Endothelial cell of umbilical vein (primary cell): ENCODE measurements around the gene TUBGCP2. TPM values are rescaled to one million over a fixed set of nuclear protein-coding genes. Genes with fewer than 3 reads are reported as not detected.

Experiments used
- BruUV-seq: library from RNA; stranded (reverse); fragments of 400-500 nt; replicated peaks from 2 replicates; lab custom pipeline; 2021; lab: Mats Ljungman, UMichigan
- CTCF ChIA-PET: fragments of 300-600, 350-600 bp; sonication (Branson Sonifier 250); formaldehyde crosslinking; loops from one replicate; lab custom pipeline; 2021; ENCODE audit warnings: antibody characterized with exemption, inconsistent platforms; lab: Charles Lee
- POLR2A ChIA-PET: fragments of 300-600, 350-600 bp; sonication (Branson Sonifier 250); formaldehyde crosslinking; loops from one replicate; lab custom pipeline; 2021; ENCODE audit warnings: antibody characterized with exemption, inconsistent platforms; lab: Charles Lee
- DNase-seq: peaks from one replicate; pipeline ENCODE4 v3.0.0-alpha.2; 2011; ENCODE audit warnings: low read depth, low spot score
- FAIRE-seq: peaks from 2 replicates; lab custom pipeline; 2011; peaks lifted over from hg19 to GRCh38; lab: Jason Lieb, UNC
- H2AFZ ChIP-seq: 2 replicates; pipeline ENCODE4 v1.6.0; 2012; ENCODE audit warnings: low read depth, low read length, control low read depth, inconsistent platforms
- H3K27ac ChIP-seq: 2 replicates; pipeline ENCODE4 v1.5.1; 2011; ENCODE audit warnings: low read depth, mild to moderate bottlenecking, control low read depth, low read length, moderate library complexity; ENCODE audit not compliant: insufficient read depth
- H3K27me3 ChIP-seq, 2 experiments: 2 replicates each; pipeline versions ENCODE4 v1.6.0 to v1.6.1; 2011; ENCODE audit warnings: low read length in 2 of 2, mixed read lengths in 1 of 2; ENCODE audit not compliant: control insufficient read depth in 2 of 2, insufficient read depth in 2 of 2
- H3K36me3 ChIP-seq, 2 experiments: 2 replicates in 1 of 2; 3 replicates in 1 of 2; pipeline ENCODE4 v1.5.1; 2011; ENCODE audit warnings: low read length in 2 of 2, mild to moderate bottlenecking in 1 of 2, moderate library complexity in 1 of 2; ENCODE audit not compliant: control insufficient read depth in 2 of 2, insufficient read depth in 2 of 2; ENCODE audit errors: extremely low read depth in 1 of 2
- H3K4me1 ChIP-seq: 3 replicates; pipeline ENCODE4 v1.5.1; 2011; ENCODE audit warnings: mild to moderate bottlenecking, low read length; ENCODE audit not compliant: control insufficient read depth, insufficient read depth; ENCODE audit errors: extremely low read depth
- H3K4me2 ChIP-seq: 2 replicates; pipeline ENCODE4 v1.6.1; 2011; ENCODE audit warnings: low read length, control low read depth, mixed read lengths; ENCODE audit not compliant: insufficient read depth
- H3K4me3 ChIP-seq, 3 experiments: fragments of 200-600 bp in 1 of 3; sonication (generic), shearing (Covaris generic) in 1 of 3; replicated peaks in 1 of 3; 2 replicates each; pipeline ENCODE4 v1.5.1; 2011 to 2016; ENCODE audit warnings: control low read depth in 3 of 3, low read length in 3 of 3, mild to moderate bottlenecking in 2 of 3, inconsistent platforms in 1 of 3, low read depth in 1 of 3, moderate library complexity in 1 of 3; ENCODE audit not compliant: insufficient read depth in 1 of 3
- H3K79me2 ChIP-seq: 2 replicates; pipeline ENCODE4 v1.6.0; 2012; ENCODE audit warnings: low read length, inconsistent platforms; ENCODE audit not compliant: control insufficient read depth, insufficient read depth
- H3K9ac ChIP-seq: replicated peaks from 2 replicates; pipeline ENCODE3; 2011; ENCODE audit warnings: low read length, control low read depth; ENCODE audit not compliant: insufficient read depth; ENCODE audit errors: extremely low read depth
- H3K9me1 ChIP-seq: replicated peaks from 3 replicates; pipeline ENCODE4 v1.6.0; 2011; ENCODE audit warnings: mild to moderate bottlenecking, low read length; ENCODE audit not compliant: control insufficient read depth, insufficient read depth; ENCODE audit errors: extremely low read depth
- H3K9me3 ChIP-seq: replicated peaks from 2 replicates; pipeline ENCODE4 v1.5.1; 2012; ENCODE audit warnings: low read length, inconsistent platforms; ENCODE audit not compliant: control insufficient read depth, insufficient read depth
- H4K20me1 ChIP-seq: replicated peaks from 2 replicates; pipeline ENCODE3; 2011; ENCODE audit warnings: mild to moderate bottlenecking, low read length; ENCODE audit not compliant: control insufficient read depth, insufficient read depth; ENCODE audit errors: extremely low read depth
- CTCF ChIP-seq, 2 donors: IDR thresholded peaks; 1 replicate in 1 of 2; 2 replicates in 1 of 2; pipeline ENCODE4 v1.5.1; 2011; ENCODE audit warnings: low read length in 2 of 2, mild to moderate bottlenecking in 2 of 2, moderate library complexity in 2 of 2, control low read depth in 1 of 2, inconsistent platforms in 1 of 2, low read depth in 1 of 2; ENCODE audit not compliant: insufficient read depth in 1 of 2; ENCODE audit errors: extremely low read depth in 1 of 2
- EZH2 ChIP-seq: IDR thresholded peaks from 2 replicates; pipeline ENCODE4 v1.6.1; 2012; ENCODE audit warnings: borderline replicate concordance, low read depth, mild to moderate bottlenecking, moderate library complexity, low read length, inconsistent platforms; ENCODE audit not compliant: severe bottlenecking
- FOS ChIP-seq: IDR thresholded peaks from 2 replicates; pipeline ENCODE4 v1.6.1; 2011; ENCODE audit warnings: mild to moderate bottlenecking, low read length, moderate library complexity, borderline replicate concordance; ENCODE audit not compliant: insufficient read depth
- GATA2 ChIP-seq: IDR thresholded peaks from 2 replicates; pipeline ENCODE4 v1.7.0; 2011; ENCODE audit warnings: low read depth, mild to moderate bottlenecking, moderate library complexity, mixed read lengths, low read length; ENCODE audit not compliant: insufficient read length, insufficient read depth
- JUN ChIP-seq: IDR thresholded peaks from 2 replicates; pipeline ENCODE4 v1.6.1; 2011; ENCODE audit warnings: borderline replicate concordance, low read depth; ENCODE audit not compliant: insufficient read length, insufficient read depth
- MYC ChIP-seq: IDR thresholded peaks from one replicate; pipeline ENCODE4 v1.6.1; 2011; ENCODE audit warnings: mild to moderate bottlenecking, low read depth, low read length
- POLR2A ChIP-seq: IDR thresholded peaks from 2 replicates; pipeline ENCODE4 v1.6.1; 2012; ENCODE audit warnings: low read depth, mild to moderate bottlenecking, control low read depth, low read length
- POLR2AphosphoS5 ChIP-seq: IDR thresholded peaks from 2 replicates; pipeline ENCODE4 v1.6.1; 2012; ENCODE audit warnings: low read depth, mild to moderate bottlenecking, control low read depth, low read length, moderate library complexity; ENCODE audit not compliant: insufficient read depth
- dilution Hi-C: fragments of 300-500 bp; cut with MboI; formaldehyde crosslinking; loops from one replicate; pipeline ENCODE4 v1.15.0; 2019; ENCODE audit warnings: low sequenced_read_pairs; ENCODE audit not compliant: extremely low pct_ligation_motif_present
- intact Hi-C: fragments of 100-400 bp; cut with micrococcal nuclease; formaldehyde crosslinking; loops from one replicate; pipeline ENCODE4 v1.10.0; 2022
- polyA plus RNA-seq, 4 experiments: library from polyadenylated mRNA; depleted of rRNA in 3 of 4; stranded (reverse) in 3 of 4; unstranded in 1 of 4; fragments of >200 nt; gene quantifications; 2 replicates each; pipeline versions ENCODE4 v1.2.1 to v1.2.3, GENCODE V29; 2011 to 2012; ENCODE audit warnings: missing spikeins in 1 of 4
- total RNA-seq: library from RNA; stranded (reverse); gene quantifications from 2 replicates; pipeline ENCODE4 v1.2.3, GENCODE V29; 2021
- TF ChIP-seq, protein P1 (sequence below): IDR thresholded peaks from 2 replicates; pipeline ENCODE4 v1.6.1; 2011; ENCODE audit not compliant: insufficient read depth, insufficient read length

TUBGCP2 gene
- total and polyA plus RNA-seq, 2 donors (not counting 3 experiments of a cell fraction or from before 2014, with no cell fraction given): 37.1 to 53.1 TPM

DNA sequence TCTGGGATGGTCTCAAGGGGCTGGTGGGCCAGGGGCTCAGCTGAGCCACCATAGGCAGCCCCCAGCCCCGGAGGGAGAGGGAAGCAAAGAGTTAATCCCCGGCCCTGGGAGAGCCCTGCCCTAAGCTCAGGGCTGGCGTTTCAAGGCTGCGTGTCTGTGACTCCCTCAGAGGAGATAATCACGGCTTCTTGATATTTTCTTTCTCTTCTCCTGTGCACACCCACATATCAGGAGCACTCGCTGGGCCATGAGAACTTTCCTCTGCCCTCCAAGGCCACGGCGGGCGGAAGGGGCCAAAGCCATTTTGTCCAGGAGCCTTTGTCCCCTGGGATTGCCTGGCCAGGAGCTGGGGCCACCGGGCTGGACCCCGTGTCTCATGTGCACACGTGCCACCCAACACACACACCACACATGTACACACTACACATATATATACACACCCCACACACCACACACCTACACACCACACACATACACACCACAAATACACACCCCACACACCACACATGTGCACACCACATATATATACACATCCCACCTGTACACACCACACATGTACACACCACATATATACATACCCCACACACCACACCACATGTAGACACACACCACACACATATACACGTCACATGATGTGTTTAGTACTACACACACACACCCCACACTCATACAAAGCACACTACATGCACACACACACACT, 54.1 kb downstream of the TUBGCP2 start:
- Histone ChIP-seq H4K20me1 (no peaks in the 10 kb centered on the region), H3K4me3 (no peak overlapping the region), H3K27ac (no peak overlapping the region), H3K9me1 (no peaks in the 10 kb centered on the region), H3K27me3 (no peaks in the 10 kb centered on the region), H2AFZ (no peak overlapping the region), H3K4me1 (peaks cover 21% of the 10 kb centered on the region), H3K79me2 (no peaks in the 10 kb centered on the region), H3K9me3 (no peaks in the 10 kb centered on the region), H3K36me3 (no peaks in the 10 kb centered on the region), H3K4me2 (no peak overlapping the region), H3K9ac (no peak overlapping the region)
- CTCF ChIA-PET: no interaction called here
- no peak for FAIRE-seq
- no peak for DNase-seq
- dilution Hi-C loops: no loop called here
- TF ChIP-seq POLR2A (no peak), FOS (no peak), MYC (no peak), CTCF (IDR thresholded peaks at IDR 0.05; ENCODE audit: extremely low read depth in 1 of 2, insufficient read depth in 1 of 2, low read depth in 1 of 2, low read length in 2 of 2) (no peak), GATA2 (no peak), JUN (no peak), POLR2AphosphoS5 (no peak), EZH2 (no peak)
- TF ChIP-seq, protein P1, sequence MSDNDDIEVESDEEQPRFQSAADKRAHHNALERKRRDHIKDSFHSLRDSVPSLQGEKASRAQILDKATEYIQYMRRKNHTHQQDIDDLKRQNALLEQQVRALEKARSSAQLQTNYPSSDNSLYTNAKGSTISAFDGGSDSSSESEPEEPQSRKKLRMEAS: no peak
- POLR2A ChIA-PET: no interaction called here
- intact Hi-C loops: no loop called here
- no TSS peak for BruUV-seq
